Stimulated activated memory B cell treated with anti-CD40 and anti-IgM and Interleukin-4, amounts not matched to agents 10 μg/mL and 1 μg/mL and 100 μg/mL, for 72 hours (primary cell): ENCODE results near the gene ZBTB48.
"Not testable (repeated sequence)": the region's sequence is repeated elsewhere in the genome, so short reads cannot be mapped to it uniquely, and the experiment has no call there.

Experiments
- ATAC-seq: fragments of 150-1000 bp; cut with Tn5 transposase; 2 replicates; pipeline ENCODE4 v1.10.0; 2021
- H3K27ac Mint-ChIP-seq: one replicate; pipeline ENCODE4 v1.8.0; 2022; ENCODE audit warnings: mild to moderate bottlenecking, mixed read lengths
- H3K27me3 Mint-ChIP-seq: one replicate; pipeline ENCODE4 v1.8.0; 2022; ENCODE audit warnings: mixed read lengths
- H3K36me3 Mint-ChIP-seq: one replicate; pipeline ENCODE4 v1.8.0; 2022; ENCODE audit warnings: mixed read lengths
- H3K4me1 Mint-ChIP-seq: one replicate; pipeline ENCODE4 v1.8.0; 2022; ENCODE audit warnings: mixed read lengths
- H3K4me3 Mint-ChIP-seq: one replicate; pipeline ENCODE4 v1.8.0; 2022; ENCODE audit warnings: mild to moderate bottlenecking, moderate library complexity, mixed read lengths
- H3K9me3 Mint-ChIP-seq: one replicate; pipeline ENCODE4 v1.8.0; 2022; ENCODE audit warnings: mixed read lengths

Gene ZBTB48

GRCh38 chr1:6627841-6628545 lies 48.2 kb downstream of the ZBTB48 start:
- no peaks in the 10 kb centered on the region for H3K9me3 Mint-ChIP-seq
- ATAC-seq: no peak
- peak overlapping the region; percentile 9 for H3K4me3 Mint-ChIP-seq
- H3K36me3 Mint-ChIP-seq: peaks cover 43% of the 10 kb centered on the region
- H3K4me1 Mint-ChIP-seq: peaks cover 44% of the 10 kb centered on the region
- H3K27me3 Mint-ChIP-seq: no peaks in the 10 kb centered on the region
- peak overlapping the region; percentile 5 for H3K27ac Mint-ChIP-seq

GRCh38 chr1:6628971-6629479 lies 49.2 kb downstream of the ZBTB48 start:
- H3K4me3 Mint-ChIP-seq: no peak overlapping the region
- no peaks in the 10 kb centered on the region for H3K27me3 Mint-ChIP-seq
- peaks cover 44% of the 10 kb centered on the region for H3K4me1 Mint-ChIP-seq
- no peak overlapping the region for H3K27ac Mint-ChIP-seq
- ATAC-seq: no peak
- peaks cover 44% of the 10 kb centered on the region for H3K36me3 Mint-ChIP-seq
- no peaks in the 10 kb centered on the region for H3K9me3 Mint-ChIP-seq

- ATAC-seq: no peak
- peaks cover 46% of the 10 kb centered on the region for H3K36me3 Mint-ChIP-seq
- no peak overlapping the region for H3K27ac Mint-ChIP-seq
- no peaks in the 10 kb centered on the region for H3K9me3 Mint-ChIP-seq
- peaks cover 37% of the 10 kb centered on the region for H3K4me1 Mint-ChIP-seq
- no peaks in the 10 kb centered on the region for H3K27me3 Mint-ChIP-seq
- H3K4me3 Mint-ChIP-seq: no peak overlapping the region
These were observed 50.2 kb downstream of the ZBTB48 start for GRCh38 chr1:6630027-6630426.

- ATAC-seq: no peak
- Mint-ChIP-seq H3K9me3 (no peaks in the 10 kb centered on the region), H3K36me3 (peaks cover 46% of the 10 kb centered on the region), H3K4me1 (peaks cover 31% of the 10 kb centered on the region), H3K27ac (no peak overlapping the region), H3K4me3 (no peak overlapping the region), H3K27me3 (no peaks in the 10 kb centered on the region)
These were observed 51.3 kb downstream of the ZBTB48 start for GRCh38 chr1:6631058-6631457.

- peaks cover 44% of the 10 kb centered on the region for H3K36me3 Mint-ChIP-seq
- no peaks in the 10 kb centered on the region for H3K9me3 Mint-ChIP-seq
- no peaks in the 10 kb centered on the region for H3K27me3 Mint-ChIP-seq
- H3K4me3 Mint-ChIP-seq: no peak overlapping the region
- H3K27ac Mint-ChIP-seq: no peak overlapping the region
- H3K4me1 Mint-ChIP-seq: peaks cover 13% of the 10 kb centered on the region
- no peak for ATAC-seq
These were observed 53.1 kb downstream of the ZBTB48 start for GRCh38 chr1:6632588-6633514.

- H3K27me3 Mint-ChIP-seq: no peaks in the 10 kb centered on the region
- ATAC-seq: peak; percentile 62
- H3K9me3 Mint-ChIP-seq: no peaks in the 10 kb centered on the region
- H3K4me3 Mint-ChIP-seq: no peak overlapping the region
- no peak overlapping the region for H3K27ac Mint-ChIP-seq
- H3K36me3 Mint-ChIP-seq: peaks cover 37% of the 10 kb centered on the region
- H3K4me1 Mint-ChIP-seq: peaks cover 6% of the 10 kb centered on the region
These were observed 54.7 kb downstream of the ZBTB48 start for GRCh38 chr1:6634371-6635052.

GRCh38 chr1:6635161-6635909 lies 55.5 kb downstream of the ZBTB48 start:
- Mint-ChIP-seq H3K27ac (no peak overlapping the region), H3K27me3 (no peaks in the 10 kb centered on the region), H3K9me3 (no peaks in the 10 kb centered on the region), H3K4me3 (no peak overlapping the region), H3K4me1 (no peaks in the 10 kb centered on the region), H3K36me3 (peaks cover 33% of the 10 kb centered on the region)
- ATAC-seq: no peak

GRCh38 chr1:6635910-6636760 lies 56.3 kb downstream of the ZBTB48 start:
- peaks cover 32% of the 10 kb centered on the region for H3K36me3 Mint-ChIP-seq
- no peaks in the 10 kb centered on the region for H3K9me3 Mint-ChIP-seq
- no peaks in the 10 kb centered on the region for H3K27me3 Mint-ChIP-seq
- H3K4me1 Mint-ChIP-seq: no peaks in the 10 kb centered on the region
- no peak overlapping the region for H3K4me3 Mint-ChIP-seq
- peak overlapping the region; percentile 8 for H3K27ac Mint-ChIP-seq
- no peak for ATAC-seq

- H3K9me3 Mint-ChIP-seq, H3K4me3 Mint-ChIP-seq, H3K4me1 Mint-ChIP-seq, ATAC-seq, H3K27me3 Mint-ChIP-seq: not testable (repeated sequence)
- Mint-ChIP-seq H3K36me3 (peaks cover 36% of the 10 kb centered on the region), H3K27ac (peak overlapping the region; percentile 8)
These were observed 57.0 kb downstream of the ZBTB48 start for GRCh38 chr1:6636778-6637177.

- H3K36me3 Mint-ChIP-seq: peaks cover 40% of the 10 kb centered on the region
These were observed 58.0 kb downstream of the ZBTB48 start for GRCh38 chr1:6637770-6638169.

GRCh38 chr1:6638226-6638625 lies 58.4 kb downstream of the ZBTB48 start:
- peaks cover 40% of the 10 kb centered on the region for H3K36me3 Mint-ChIP-seq
- H3K4me1 Mint-ChIP-seq: no peaks in the 10 kb centered on the region
- no peaks in the 10 kb centered on the region for H3K9me3 Mint-ChIP-seq
- H3K27ac Mint-ChIP-seq: no peak overlapping the region
- no peaks in the 10 kb centered on the region for H3K27me3 Mint-ChIP-seq
- no peak overlapping the region for H3K4me3 Mint-ChIP-seq
- ATAC-seq: no peak

More at GRCh38 chr1:6637770-6638169, 58.0 kb downstream of the ZBTB48 start:
- no peak for ATAC-seq
- no peaks in the 10 kb centered on the region for H3K9me3 Mint-ChIP-seq
- H3K27ac Mint-ChIP-seq: no peak overlapping the region
- H3K4me1 Mint-ChIP-seq: no peaks in the 10 kb centered on the region
- no peak overlapping the region for H3K4me3 Mint-ChIP-seq
- no peaks in the 10 kb centered on the region for H3K27me3 Mint-ChIP-seq
